ENCODE results near the gene SYNE2.
A peak's percentile ranks its signal among the peaks of the same experiment; 100 is the strongest.

SYNE2 gene

DNA sequence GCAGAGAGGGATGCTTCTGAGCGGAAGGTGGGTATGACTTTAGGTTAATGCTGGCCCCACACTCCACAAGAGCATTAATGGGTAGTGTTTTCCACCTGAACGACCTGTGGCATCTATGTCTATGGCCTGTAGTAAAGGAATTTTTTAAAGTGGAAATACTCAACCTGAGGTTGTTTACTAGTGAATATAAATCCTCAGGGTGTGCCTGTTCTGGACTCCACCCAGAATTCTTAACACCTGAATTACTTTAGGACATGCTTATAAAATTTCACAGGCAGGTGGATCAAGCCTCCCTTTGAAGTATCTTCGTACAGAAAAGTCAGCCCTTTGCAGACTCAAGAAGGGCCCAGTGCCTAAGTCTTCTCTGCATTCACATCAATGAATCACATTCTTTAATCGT lies 245.3 kb downstream of the SYNE2 start:
- no peak for DNase-seq (ENCODE audit: low read depth)
- TF ChIP-seq, protein P1, sequence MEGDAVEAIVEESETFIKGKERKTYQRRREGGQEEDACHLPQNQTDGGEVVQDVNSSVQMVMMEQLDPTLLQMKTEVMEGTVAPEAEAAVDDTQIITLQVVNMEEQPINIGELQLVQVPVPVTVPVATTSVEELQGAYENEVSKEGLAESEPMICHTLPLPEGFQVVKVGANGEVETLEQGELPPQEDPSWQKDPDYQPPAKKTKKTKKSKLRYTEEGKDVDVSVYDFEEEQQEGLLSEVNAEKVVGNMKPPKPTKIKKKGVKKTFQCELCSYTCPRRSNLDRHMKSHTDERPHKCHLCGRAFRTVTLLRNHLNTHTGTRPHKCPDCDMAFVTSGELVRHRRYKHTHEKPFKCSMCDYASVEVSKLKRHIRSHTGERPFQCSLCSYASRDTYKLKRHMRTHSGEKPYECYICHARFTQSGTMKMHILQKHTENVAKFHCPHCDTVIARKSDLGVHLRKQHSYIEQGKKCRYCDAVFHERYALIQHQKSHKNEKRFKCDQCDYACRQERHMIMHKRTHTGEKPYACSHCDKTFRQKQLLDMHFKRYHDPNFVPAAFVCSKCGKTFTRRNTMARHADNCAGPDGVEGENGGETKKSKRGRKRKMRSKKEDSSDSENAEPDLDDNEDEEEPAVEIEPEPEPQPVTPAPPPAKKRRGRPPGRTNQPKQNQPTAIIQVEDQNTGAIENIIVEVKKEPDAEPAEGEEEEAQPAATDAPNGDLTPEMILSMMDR (IDR thresholded peaks at IDR 0.05; ENCODE audit: low read length, missing control alignments): no peak
- no peak overlapping the region for H3K4me3 ChIP-seq (replicated peaks; ENCODE audit: low read depth, low read length)

DNA sequence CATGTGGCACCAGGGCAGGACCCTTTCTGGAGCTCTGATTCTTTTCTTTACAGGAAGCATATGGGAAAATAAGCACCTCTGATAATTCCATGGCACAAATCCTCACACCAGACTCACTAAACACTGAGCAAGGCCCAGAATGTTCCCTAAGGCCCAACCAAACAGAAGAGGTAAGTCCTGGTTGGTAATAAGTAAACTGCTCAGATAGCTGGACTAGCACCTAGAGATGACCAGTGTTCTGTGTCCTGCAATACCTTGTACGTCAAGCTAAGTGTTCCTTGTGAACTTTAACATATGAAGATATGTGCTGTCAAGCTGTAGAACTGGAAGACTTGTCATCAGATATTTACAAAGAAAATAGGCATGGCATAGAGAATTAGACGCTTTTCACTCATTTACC lies 254.6 kb downstream of the SYNE2 start:
- no peak overlapping the region for H3K4me3 ChIP-seq (replicated peaks; ENCODE audit: low read depth, low read length)
- TF ChIP-seq, protein P1 (IDR thresholded peaks at IDR 0.05; ENCODE audit: low read length, missing control alignments): no peak
- no peak for DNase-seq (ENCODE audit: low read depth)

DNA sequence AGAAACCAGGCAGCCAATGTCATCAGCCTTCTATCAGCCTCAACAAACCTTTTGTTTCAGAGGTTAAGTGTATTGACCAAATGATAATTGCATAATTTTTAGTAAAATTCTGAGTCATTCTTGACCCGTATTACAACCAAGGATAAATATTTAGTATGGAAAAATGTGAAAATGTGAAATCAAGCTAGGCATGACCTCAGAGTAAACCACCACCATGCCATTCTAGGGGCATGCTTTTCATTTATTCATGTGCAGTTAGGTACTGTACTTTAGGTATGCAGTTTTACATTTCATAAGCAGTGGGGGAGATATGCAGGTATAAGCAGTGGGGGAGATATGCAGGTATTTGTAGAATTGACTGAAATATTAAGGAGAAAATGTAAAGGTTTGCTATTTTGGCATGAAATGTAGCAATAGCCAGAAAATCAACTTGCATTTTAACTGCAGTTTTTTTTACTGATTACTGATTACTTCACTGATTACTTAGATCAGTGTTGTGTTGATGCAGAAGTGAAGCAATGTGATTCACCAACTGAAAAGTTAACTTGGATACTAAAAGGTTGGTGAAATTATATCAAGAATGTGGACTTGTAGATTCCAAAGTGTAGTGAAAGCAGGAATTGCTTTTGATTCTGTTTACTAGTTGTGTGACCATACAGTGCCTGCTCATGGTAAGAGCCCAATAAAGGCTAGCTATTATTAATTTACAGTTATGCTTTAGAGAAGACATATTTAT lies 257.2 kb downstream of the SYNE2 start:
- peak; percentile 37 for DNase-seq (ENCODE audit: low read depth)
- TF ChIP-seq, protein P1 (IDR thresholded peaks at IDR 0.05; ENCODE audit: low read length, missing control alignments): no peak

DNA sequence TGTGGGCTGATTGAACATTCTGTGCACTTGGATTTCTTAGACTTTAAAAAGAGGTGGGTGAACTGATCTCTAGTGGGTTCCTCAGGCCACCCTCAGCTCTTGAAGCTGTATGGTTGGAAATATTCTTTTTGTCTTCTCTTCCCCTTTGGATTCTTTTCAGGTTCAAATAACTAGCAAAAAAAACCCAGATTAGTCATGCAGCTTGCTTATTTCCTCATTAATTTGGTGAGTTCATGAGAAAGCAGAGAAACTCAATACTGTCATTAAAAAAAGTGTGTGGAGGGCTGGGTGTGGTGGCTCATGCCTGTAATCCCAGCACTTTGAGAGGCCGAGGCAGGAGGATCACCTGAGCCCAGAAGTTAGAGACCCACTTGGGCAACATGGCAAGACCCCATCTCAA lies 258.0 kb downstream of the SYNE2 start:
- no peak for DNase-seq (ENCODE audit: low read depth)
- TF ChIP-seq, protein P1 (IDR thresholded peaks at IDR 0.05; ENCODE audit: low read length, missing control alignments): no peak

More for the DNA sequence above, 257.2 kb downstream of the SYNE2 start:
- H3K4me3 ChIP-seq (replicated peaks; ENCODE audit: low read depth, low read length): no peak overlapping the region

DNA sequence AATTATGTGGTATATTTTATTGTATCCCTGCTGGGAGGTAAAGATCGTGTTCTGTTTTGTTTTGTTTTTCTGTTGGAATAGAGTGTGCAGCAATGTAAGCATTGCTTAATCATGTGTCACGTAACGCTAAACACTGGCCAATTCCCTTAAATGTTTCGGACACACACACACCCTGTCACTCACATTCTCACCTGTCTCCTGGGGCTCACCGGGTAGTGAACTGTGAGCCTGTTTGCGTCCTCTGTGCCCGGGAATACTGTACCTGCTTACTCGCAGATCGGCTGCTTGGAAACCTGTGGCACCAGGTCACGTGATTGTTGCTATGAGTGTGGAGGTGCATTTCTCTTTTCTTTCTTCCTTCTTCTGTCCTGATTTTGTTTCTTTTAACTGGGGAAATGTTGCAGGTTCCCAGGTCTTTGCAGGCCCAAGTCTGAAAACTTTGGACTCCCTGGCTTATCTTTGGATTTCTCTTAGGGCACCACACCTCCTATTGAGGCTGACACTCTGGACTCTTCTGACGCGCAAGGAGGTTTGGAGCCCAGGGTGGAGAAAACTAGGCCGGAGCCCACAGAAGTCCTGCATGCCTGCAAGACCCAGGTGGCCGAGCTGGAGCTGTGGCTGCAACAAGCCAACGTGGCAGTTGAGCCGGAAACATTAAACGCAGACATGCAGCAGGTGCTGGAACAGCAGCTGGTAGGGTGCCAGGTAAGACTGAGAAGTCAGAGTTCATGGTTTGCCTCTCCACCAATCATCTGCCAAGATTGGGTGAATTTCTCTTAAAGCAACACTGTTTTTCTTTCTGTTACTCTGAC lies 260.3 kb downstream of the SYNE2 start:
- H3K4me3 ChIP-seq (replicated peaks; ENCODE audit: low read depth, low read length): no peak overlapping the region
- TF ChIP-seq, protein P1 (IDR thresholded peaks at IDR 0.05; ENCODE audit: low read length, missing control alignments): no peak
- no peak for DNase-seq (ENCODE audit: low read depth)

More for the DNA sequence above, 258.0 kb downstream of the SYNE2 start:
- no peak overlapping the region for H3K4me3 ChIP-seq (replicated peaks; ENCODE audit: low read depth, low read length)

DNA sequence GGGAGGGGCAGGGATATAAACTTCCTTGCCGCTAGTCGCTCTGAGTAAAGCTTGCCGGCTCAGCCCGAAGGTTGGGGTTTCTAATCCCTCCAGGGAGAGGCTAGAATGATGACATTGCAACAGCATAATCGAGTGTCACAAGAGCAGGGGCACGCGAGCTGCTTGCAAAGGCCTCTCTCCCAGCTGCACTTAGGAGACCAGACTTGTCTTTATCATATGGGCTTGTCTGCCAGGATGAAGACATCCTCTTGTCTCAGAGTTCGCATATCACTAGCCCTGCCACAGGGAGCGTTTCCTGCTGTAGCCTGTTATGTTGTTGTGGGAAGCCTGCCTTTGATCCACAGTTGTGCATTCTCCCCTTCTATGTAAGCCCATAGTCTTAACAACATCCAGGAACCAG lies 261.4 kb downstream of the SYNE2 start:
- peak; percentile 43 for DNase-seq (ENCODE audit: low read depth)
- H3K4me3 ChIP-seq (replicated peaks; ENCODE audit: low read depth, low read length): no peak overlapping the region
- TF ChIP-seq, protein P1 (IDR thresholded peaks at IDR 0.05; ENCODE audit: low read length, missing control alignments): no peak
